Right atrium auricular region (tissue), 2 donors: ENCODE data around the gene RSPO3. TPM values are rescaled to one million over a fixed set of nuclear protein-coding genes. Genes with fewer than 3 reads are reported as not detected.

ENCODE experiments used
- DNase-seq: peaks from one replicate; pipeline ENCODE4 v3.0.0-alpha.2; 2019; ENCODE audit warnings: low spot score
- H3K27ac ChIP-seq, 2 donors: fragments of 200-600 bp; sonication (generic); 1 replicate in 1 of 2; 2 replicates in 1 of 2; pipeline ENCODE4 v1.5.1; 2016 to 2019
- H3K27me3 ChIP-seq, 2 donors: fragments of 200-600 bp; sonication (generic); one replicate each; pipeline versions ENCODE4 v1.5.1 to v1.6.0; 2017 to 2019
- H3K36me3 ChIP-seq: fragments of 200-600 bp; sonication (generic); one replicate; pipeline ENCODE4 v1.5.1; 2016
- H3K4me1 ChIP-seq, 2 donors: fragments of 200-600 bp; sonication (generic); one replicate each; pipeline versions ENCODE4 v1.5.1 to v1.6.0; 2017 to 2019
- H3K4me3 ChIP-seq, 2 donors: fragments of 200-600 bp; sonication (generic); 1 replicate in 1 of 2; 2 replicates in 1 of 2; pipeline ENCODE4 v1.5.1; 2017 to 2019; ENCODE audit warnings: mild to moderate bottlenecking in 1 of 2, moderate library complexity in 1 of 2
- H3K9me3 ChIP-seq, 2 donors: fragments of 200-600 bp; sonication (generic); one replicate each; pipeline ENCODE4 v1.5.1; 2019
- CTCF ChIP-seq, 2 donors: fragments of 200-600 bp; sonication (generic); IDR thresholded peaks; one replicate each; pipeline ENCODE4 v1.5.1; 2019; ENCODE audit warnings: antibody characterized with exemption in 2 of 2
- total RNA-seq, 2 donors: library from RNA; depleted of rRNA; stranded (reverse); fragments of >200 nt; gene quantifications; one replicate each; pipeline ENCODE4 v1.1.0, GENCODE V29; 2016

The RSPO3 gene
- total RNA-seq, 2 donors from 2014 or later = 0.75 TPM; not detected in 1

- H3K4me3 ChIP-seq = no peak overlapping the region
- TF ChIP-seq CTCF (IDR thresholded peaks at IDR 0.05) = no peak
- H3K27me3 ChIP-seq = no peaks in the 10 kb centered on the region
- H3K27ac ChIP-seq = no peak overlapping the region
- H3K4me1 ChIP-seq = no peaks in the 10 kb centered on the region
- H3K9me3 ChIP-seq = no peaks in the 10 kb centered on the region
- DNase-seq = no peak
- no peaks in the 10 kb centered on the region for H3K36me3 ChIP-seq
These were observed 58.8 kb downstream of the RSPO3 start for GRCh38 chr6:127177030-127177922.

GRCh38 chr6:127177923-127178231 is 59.4 kb downstream of the RSPO3 start:
- DNase-seq = no peak
- TF ChIP-seq CTCF (IDR thresholded peaks at IDR 0.05) = no peak
- Histone ChIP-seq H3K9me3 (no peaks in the 10 kb centered on the region), H3K36me3 (no peaks in the 10 kb centered on the region), H3K4me1 (no peaks in the 10 kb centered on the region), H3K4me3 (no peak overlapping the region), H3K27ac (no peak overlapping the region), H3K27me3 (no peaks in the 10 kb centered on the region)

DNA sequence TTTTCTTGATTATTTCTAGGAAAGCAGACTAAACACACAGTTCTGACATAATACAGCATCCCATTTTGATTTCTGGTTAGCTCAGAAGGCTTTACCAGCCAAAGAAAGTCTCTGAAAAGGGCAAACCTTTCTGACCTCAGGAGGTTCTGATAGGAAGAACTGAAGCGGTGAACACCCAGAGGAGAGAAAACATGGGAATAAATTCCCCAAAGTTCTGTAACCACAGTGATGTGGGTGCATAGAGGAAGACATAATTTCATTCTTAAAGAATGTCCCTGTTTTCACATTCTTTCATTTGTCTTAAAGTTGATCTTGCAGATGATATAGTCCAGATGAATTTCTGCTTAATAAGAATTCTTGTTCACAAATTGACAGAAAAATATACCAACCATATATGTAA is 60.3 kb downstream of the RSPO3 start:
- H3K9me3 ChIP-seq = no peaks in the 10 kb centered on the region
- no peak overlapping the region for H3K27ac ChIP-seq
- H3K27me3 ChIP-seq = no peaks in the 10 kb centered on the region
- no peaks in the 10 kb centered on the region for H3K4me1 ChIP-seq
- no peak for DNase-seq
- H3K4me3 ChIP-seq = no peak overlapping the region
- no peak for TF ChIP-seq CTCF (IDR thresholded peaks at IDR 0.05)
- H3K36me3 ChIP-seq = no peaks in the 10 kb centered on the region

DNA sequence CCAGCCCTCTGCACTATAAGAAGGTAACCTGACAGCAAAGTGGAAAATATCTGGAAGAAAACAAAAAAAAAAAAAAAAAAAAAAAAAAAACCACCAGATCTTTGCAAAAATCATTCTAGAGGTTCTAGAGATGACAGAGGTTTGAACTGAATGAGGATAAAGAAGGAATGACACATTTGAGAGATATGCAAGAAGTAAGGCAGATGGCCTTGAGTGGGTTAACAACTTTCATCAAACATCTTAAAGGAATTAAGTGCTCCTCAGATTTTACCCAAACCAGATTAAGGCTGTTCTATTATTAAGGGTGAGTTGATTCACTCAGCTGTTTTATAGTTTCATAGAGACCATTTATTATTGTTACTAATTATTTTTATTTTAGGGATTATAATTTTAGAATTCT is 62.0 kb downstream of the RSPO3 start:
- no peak for TF ChIP-seq CTCF (IDR thresholded peaks at IDR 0.05)
- H3K4me3 ChIP-seq = no peak overlapping the region
- no peaks in the 10 kb centered on the region for H3K36me3 ChIP-seq
- no peaks in the 10 kb centered on the region for H3K4me1 ChIP-seq
- no peak for DNase-seq
- no peaks in the 10 kb centered on the region for H3K9me3 ChIP-seq
- H3K27ac ChIP-seq = no peak overlapping the region
- no peaks in the 10 kb centered on the region for H3K27me3 ChIP-seq

DNA sequence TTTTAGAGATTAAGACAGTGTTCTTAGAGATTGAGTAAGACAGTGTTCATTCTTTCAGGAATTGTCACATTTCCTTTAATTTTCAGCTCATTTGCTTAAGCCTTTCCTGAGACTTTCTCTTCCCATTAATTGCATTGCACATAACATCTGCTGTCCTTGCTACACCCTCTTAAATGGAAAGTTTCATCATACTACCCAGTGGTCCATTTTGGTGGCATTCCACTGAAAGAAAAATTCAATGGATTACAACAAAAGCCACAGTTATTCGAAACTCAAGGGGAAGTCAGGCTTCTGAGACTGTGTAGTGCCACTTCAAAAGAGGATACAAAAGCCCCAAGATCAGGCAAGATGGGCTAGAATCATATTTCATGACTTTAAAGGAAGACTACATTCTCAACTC is 64.0 kb downstream of the RSPO3 start:
- Histone ChIP-seq H3K4me1 (no peaks in the 10 kb centered on the region), H3K36me3 (no peaks in the 10 kb centered on the region), H3K9me3 (no peaks in the 10 kb centered on the region), H3K4me3 (no peak overlapping the region), H3K27me3 (no peaks in the 10 kb centered on the region), H3K27ac (no peak overlapping the region)
- DNase-seq = no peak
- no peak for TF ChIP-seq CTCF (IDR thresholded peaks at IDR 0.05)
